Measurements from ENCODE around the gene SLC9A3.

DNA sequence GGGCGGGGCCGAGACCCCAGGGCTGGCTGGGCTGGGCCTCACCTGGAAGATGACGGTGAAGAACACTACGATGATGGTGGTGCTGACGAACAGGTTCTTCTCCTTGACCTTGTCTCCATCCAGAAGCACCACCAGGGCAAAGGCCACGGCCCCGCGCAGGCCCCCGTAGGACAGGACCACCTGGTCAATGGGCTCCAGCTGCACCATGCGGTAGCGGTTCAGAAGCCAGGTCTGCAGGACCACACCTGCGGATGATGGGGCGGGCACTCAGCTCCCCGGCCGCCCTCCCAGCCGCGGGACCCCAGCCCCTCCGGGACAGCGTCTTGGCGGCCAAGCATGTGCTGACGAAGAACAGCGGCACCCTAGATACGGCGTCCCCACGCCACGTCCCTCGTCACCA is 41.7 kb downstream of the SLC9A3 start:
- TF ChIP-seq BHLHE40 (IDR thresholded peaks at IDR 0.05; ENCODE audit: borderline replicate concordance) (no peak), SUZ12 (IDR thresholded peaks at IDR 0.05) (no peak), FOXK2 (IDR thresholded peaks at IDR 0.05) (no peak), L3MBTL2 (conservative IDR thresholded peaks at IDR 0.05) (no peak), CTBP1 (IDR thresholded peaks at IDR 0.05; ENCODE audit: borderline replicate concordance) (no peak), ZNF384 (IDR thresholded peaks at IDR 0.05) (no peak), HDGF (IDR thresholded peaks at IDR 0.05; ENCODE audit: borderline replicate concordance) (no peak), ARNT (IDR thresholded peaks at IDR 0.05) (no peak), NFRKB (IDR thresholded peaks at IDR 0.05) (no peak), FOXA1 (IDR thresholded peaks at IDR 0.05) (no peak), SP1 (IDR thresholded peaks at IDR 0.05) (no peak)
- TF ChIP-seq, protein P1, sequence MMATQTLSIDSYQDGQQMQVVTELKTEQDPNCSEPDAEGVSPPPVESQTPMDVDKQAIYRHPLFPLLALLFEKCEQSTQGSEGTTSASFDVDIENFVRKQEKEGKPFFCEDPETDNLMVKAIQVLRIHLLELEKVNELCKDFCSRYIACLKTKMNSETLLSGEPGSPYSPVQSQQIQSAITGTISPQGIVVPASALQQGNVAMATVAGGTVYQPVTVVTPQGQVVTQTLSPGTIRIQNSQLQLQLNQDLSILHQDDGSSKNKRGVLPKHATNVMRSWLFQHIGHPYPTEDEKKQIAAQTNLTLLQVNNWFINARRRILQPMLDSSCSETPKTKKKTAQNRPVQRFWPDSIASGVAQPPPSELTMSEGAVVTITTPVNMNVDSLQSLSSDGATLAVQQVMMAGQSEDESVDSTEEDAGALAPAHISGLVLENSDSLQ (IDR thresholded peaks at IDR 0.05), result no peak
